ENCODE results near the gene CISTR. TPM values are rescaled to one million over a fixed set of nuclear protein-coding genes. Genes with fewer than 3 reads are reported as not detected.

Gene CISTR
- not detected for total RNA-seq

- DNase-seq (no peak), ATAC-seq (no peak)
- in situ Hi-C loops (cut with MboI; ENCODE audit: low sequenced_read_pairs in 4 of 4) (no loop called here), intact Hi-C loops (cut with DNase I; ENCODE audit: low total_unique reads) (no loop called here)
- peaks cover 17 to 53% (median 45%) of the 10 kb centered on the region in 3 donors for H3K27me3 ChIP-seq
- peaks cover 0 to 14% of the 10 kb centered on the region in 2 donors for H3K4me1 ChIP-seq
- no peak within 1 kb of the TSS for H3K27ac ChIP-seq
- H3K9me3 ChIP-seq = no peaks in the 10 kb centered on the region
- TF ChIP-seq POLR2A (IDR thresholded peaks at IDR 0.05) (no peak), CTCF (IDR thresholded peaks at IDR 0.05 in 4 of 5, conservative IDR thresholded peaks at IDR 0.05 in 1 of 5) (no peak)
- peak within 1 kb of the TSS; percentile 51 to 67 (median 62) for H3K4me3 ChIP-seq
- no peaks in the 10 kb centered on the region for H3K36me3 ChIP-seq
Observed at GRCh38 chr12:53751336-53752191, at the start of gene CISTR. Gene CISTR, minus strand, starts transcription at chr12:53751979.

GRCh38 chr12:53798575-53798974 lies 46.8 kb upstream of the CISTR start:
- Histone ChIP-seq H3K9me3 (no peaks in the 10 kb centered on the region), H3K4me3 (no peak overlapping the region), H3K36me3 (no peaks in the 10 kb centered on the region), H3K4me1 (no peaks in the 10 kb centered on the region), H3K27me3 (peaks cover 9 to 14% (median 10%) of the 10 kb centered on the region in 3 donors), H3K27ac (no peak overlapping the region)
- no peak for TF ChIP-seq CTCF (IDR thresholded peaks at IDR 0.05 in 4 of 5, conservative IDR thresholded peaks at IDR 0.05 in 1 of 5)
- no peak for TF ChIP-seq POLR2A (IDR thresholded peaks at IDR 0.05)
- intact Hi-C loops (cut with DNase I; ENCODE audit: low total_unique reads) = loop anchor here (10.0 kb wide), 1 partner anchor 146 kb away; no protein-coding TSS in a partner anchor
- in situ Hi-C loops (cut with MboI; ENCODE audit: low sequenced_read_pairs in 4 of 4) = loop anchor here in 2 of 4 donors (25.0 kb wide), 1 partner anchor 414 kb away; no protein-coding TSS in a partner anchor
- ATAC-seq (no peak), DNase-seq (no peak)

GRCh38 chr12:53795927-53796326 lies 44.1 kb upstream of the CISTR start:
- intact Hi-C loops (cut with DNase I; ENCODE audit: low total_unique reads) (loop anchor here (10.0 kb wide), 1 partner anchor 149 kb away; no protein-coding TSS in a partner anchor), in situ Hi-C loops (cut with MboI; ENCODE audit: low sequenced_read_pairs in 4 of 4) (loop anchor here in 2 of 4 donors (25.0 kb wide), 1 partner anchor 416 kb away; no protein-coding TSS in a partner anchor)
- Histone ChIP-seq H3K27ac (no peak overlapping the region), H3K36me3 (no peaks in the 10 kb centered on the region), H3K9me3 (no peaks in the 10 kb centered on the region), H3K4me1 (no peaks in the 10 kb centered on the region), H3K27me3 (peaks cover 0 to 4% (median 0%) of the 10 kb centered on the region in 3 donors), H3K4me3 (no peak overlapping the region)
- ATAC-seq = no peak
- no peak for DNase-seq
- TF ChIP-seq POLR2A (IDR thresholded peaks at IDR 0.05) (no peak), CTCF (IDR thresholded peaks at IDR 0.05 in 4 of 5, conservative IDR thresholded peaks at IDR 0.05 in 1 of 5) (no peak)

- no peak for TF ChIP-seq POLR2A (IDR thresholded peaks at IDR 0.05)
- ATAC-seq = no peak
- in situ Hi-C loops (cut with MboI; ENCODE audit: low sequenced_read_pairs in 4 of 4) (loop anchor here in 2 of 4 donors (25.0 kb wide), 1 partner anchor 419 kb away; no protein-coding TSS in a partner anchor), intact Hi-C loops (cut with DNase I; ENCODE audit: low total_unique reads) (loop anchor here (5.0 to 10.0 kb wide), 2 partner anchors 152 to 424 kb away; no protein-coding TSS in a partner anchor)
- Histone ChIP-seq H3K9me3 (no peaks in the 10 kb centered on the region), H3K27me3 (peaks cover 0 to 7% (median 4%) of the 10 kb centered on the region in 3 donors), H3K4me3 (no peak overlapping the region), H3K36me3 (no peaks in the 10 kb centered on the region), H3K27ac (no peak overlapping the region), H3K4me1 (no peaks in the 10 kb centered on the region)
- no peak for DNase-seq
Observed at GRCh38 chr12:53793221-53793620, 41.4 kb upstream of the CISTR start.

GRCh38 chr12:53791735-53792326 lies 40.1 kb upstream of the CISTR start:
- H3K4me3 ChIP-seq = no peak overlapping the region
- no peaks in the 10 kb centered on the region for H3K9me3 ChIP-seq
- peaks cover 0 to 7% (median 4%) of the 10 kb centered on the region in 3 donors for H3K27me3 ChIP-seq
- H3K4me1 ChIP-seq = no peaks in the 10 kb centered on the region
- DNase-seq = no peak
- no peaks in the 10 kb centered on the region for H3K36me3 ChIP-seq
- TF ChIP-seq POLR2A (IDR thresholded peaks at IDR 0.05) (no peak), CTCF (IDR thresholded peaks at IDR 0.05 in 4 of 5, conservative IDR thresholded peaks at IDR 0.05 in 1 of 5) (peak; percentile 14 to 45 (median 29))
- in situ Hi-C loops (cut with MboI; ENCODE audit: low sequenced_read_pairs in 4 of 4) (loop anchor here in 2 of 4 donors (25.0 kb wide), 1 partner anchor 420 kb away; no protein-coding TSS in a partner anchor), intact Hi-C loops (cut with DNase I; ENCODE audit: low total_unique reads) (loop anchor here (5.0 to 10.0 kb wide), 2 partner anchors 153 to 425 kb away; no protein-coding TSS in a partner anchor)
- no peak overlapping the region for H3K27ac ChIP-seq
- ATAC-seq = no peak
